HG03108 (cell line): ENCODE results near the gene CCND1.
"Not testable (repeated sequence)": the region's sequence is repeated elsewhere in the genome, so short reads cannot be mapped to it uniquely, and the experiment has no call there.

ENCODE experiments used
- ATAC-seq: cut with Tn5 transposase; IDR thresholded peaks from one replicate; pipeline ENCODE4 v1.9.1; 2021; ENCODE audit warnings: moderate library complexity; ENCODE audit not compliant: unreplicated experiment

CCND1 gene

GRCh38 chr11:69687969-69688771, 47.2 kb downstream of the CCND1 start:
- ATAC-seq = not testable (repeated sequence)

- ATAC-seq = no peak
These were observed 48.7 kb downstream of the CCND1 start for GRCh38 chr11:69689484-69690319.

- ATAC-seq = no peak
These were observed 50.5 kb downstream of the CCND1 start for GRCh38 chr11:69691463-69691862.

- no peak for ATAC-seq
These were observed 51.5 kb downstream of the CCND1 start for GRCh38 chr11:69692422-69692821.

GRCh38 chr11:69694781-69695180, 53.8 kb downstream of the CCND1 start:
- ATAC-seq = no peak

GRCh38 chr11:69695581-69695980, 54.6 kb downstream of the CCND1 start:
- no peak for ATAC-seq

- ATAC-seq = not testable (repeated sequence)
These were observed 55.0 kb downstream of the CCND1 start for GRCh38 chr11:69695995-69696394.

GRCh38 chr11:69696749-69697468, 56.0 kb downstream of the CCND1 start:
- ATAC-seq = no peak

- ATAC-seq = no peak
These were observed 56.5 kb downstream of the CCND1 start for GRCh38 chr11:69697469-69697843.

- no peak for ATAC-seq
These were observed 56.9 kb downstream of the CCND1 start for GRCh38 chr11:69697861-69698260.

- no peak for ATAC-seq
These were observed 57.4 kb downstream of the CCND1 start for GRCh38 chr11:69698362-69698761.

- ATAC-seq = no peak
These were observed 58.3 kb downstream of the CCND1 start for GRCh38 chr11:69699213-69699612.

GRCh38 chr11:69700278-69701140, 59.6 kb downstream of the CCND1 start:
- no peak for ATAC-seq

GRCh38 chr11:69702239-69702691, 61.3 kb downstream of the CCND1 start:
- no peak for ATAC-seq

- ATAC-seq = no peak
These were observed 62.0 kb downstream of the CCND1 start for GRCh38 chr11:69702769-69703452.

GRCh38 chr11:69703453-69703767, 62.5 kb downstream of the CCND1 start:
- ATAC-seq = no peak
